Fibroblast of mammary gland (primary cell): ENCODE measurements around the gene INPP4B.
A peak's percentile ranks its signal among the peaks of the same experiment; 100 is the strongest.

Source experiments
- DNase-seq: peaks from one replicate; pipeline ENCODE4 v3.0.0-alpha.2; 2010; ENCODE audit warnings: low read depth
- H3K4me3 ChIP-seq: 2 replicates; pipeline ENCODE4 v1.5.1; 2011; ENCODE audit warnings: low read depth, mild to moderate bottlenecking, low read length, moderate library complexity; ENCODE audit not compliant: control insufficient read depth
- TF ChIP-seq, protein P1 (sequence below): conservative IDR thresholded peaks from 2 replicates; pipeline ENCODE4 v1.5.1; 2011; ENCODE audit warnings: low read depth, low read length, inconsistent platforms; ENCODE audit not compliant: control insufficient read depth, insufficient read depth

The INPP4B gene

DNA sequence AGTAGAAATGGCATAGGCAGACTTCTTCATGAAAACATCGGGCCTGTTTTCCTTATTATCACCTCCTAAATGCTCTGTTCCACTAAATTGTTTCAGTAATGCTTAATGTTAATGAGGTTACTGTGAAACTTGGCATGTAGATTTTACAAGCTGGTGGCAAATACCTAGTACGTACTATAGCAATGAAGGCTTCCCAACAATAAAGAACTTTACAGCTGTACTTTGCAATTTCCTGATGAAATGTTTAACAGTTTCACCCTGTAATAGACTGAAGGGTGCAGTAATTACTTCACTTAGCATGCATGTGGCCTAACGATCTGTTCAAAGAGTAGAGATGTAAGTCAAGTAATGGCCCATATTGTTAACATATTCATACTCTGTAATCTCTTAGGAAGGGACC, 685.0 kb downstream of the INPP4B start:
- no peak overlapping the region for H3K4me3 ChIP-seq
- TF ChIP-seq, protein P1, sequence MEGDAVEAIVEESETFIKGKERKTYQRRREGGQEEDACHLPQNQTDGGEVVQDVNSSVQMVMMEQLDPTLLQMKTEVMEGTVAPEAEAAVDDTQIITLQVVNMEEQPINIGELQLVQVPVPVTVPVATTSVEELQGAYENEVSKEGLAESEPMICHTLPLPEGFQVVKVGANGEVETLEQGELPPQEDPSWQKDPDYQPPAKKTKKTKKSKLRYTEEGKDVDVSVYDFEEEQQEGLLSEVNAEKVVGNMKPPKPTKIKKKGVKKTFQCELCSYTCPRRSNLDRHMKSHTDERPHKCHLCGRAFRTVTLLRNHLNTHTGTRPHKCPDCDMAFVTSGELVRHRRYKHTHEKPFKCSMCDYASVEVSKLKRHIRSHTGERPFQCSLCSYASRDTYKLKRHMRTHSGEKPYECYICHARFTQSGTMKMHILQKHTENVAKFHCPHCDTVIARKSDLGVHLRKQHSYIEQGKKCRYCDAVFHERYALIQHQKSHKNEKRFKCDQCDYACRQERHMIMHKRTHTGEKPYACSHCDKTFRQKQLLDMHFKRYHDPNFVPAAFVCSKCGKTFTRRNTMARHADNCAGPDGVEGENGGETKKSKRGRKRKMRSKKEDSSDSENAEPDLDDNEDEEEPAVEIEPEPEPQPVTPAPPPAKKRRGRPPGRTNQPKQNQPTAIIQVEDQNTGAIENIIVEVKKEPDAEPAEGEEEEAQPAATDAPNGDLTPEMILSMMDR, result no peak
- DNase-seq, result no peak

DNA sequence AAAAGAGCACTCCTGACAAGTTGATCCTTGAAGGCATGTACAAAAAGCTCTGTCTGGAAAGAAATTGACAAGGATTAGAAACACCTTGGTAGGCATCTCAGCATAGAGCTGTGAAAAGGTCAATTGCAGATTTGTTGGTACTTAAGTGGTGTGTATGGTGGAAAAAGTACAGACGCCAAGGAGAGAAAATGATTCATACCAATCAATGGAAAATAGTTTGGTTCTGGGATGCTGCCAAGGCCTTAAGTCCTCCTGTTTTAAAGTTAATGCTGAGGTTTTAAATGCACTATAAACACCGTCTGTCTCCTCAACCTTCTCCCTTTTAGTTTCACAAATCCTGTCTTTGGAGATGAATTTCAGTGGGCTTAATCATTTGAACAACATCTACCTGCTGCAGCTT, 685.6 kb downstream of the INPP4B start:
- H3K4me3 ChIP-seq, result no peak overlapping the region
- TF ChIP-seq, protein P1, result no peak
- peak; percentile 15 for DNase-seq

DNA sequence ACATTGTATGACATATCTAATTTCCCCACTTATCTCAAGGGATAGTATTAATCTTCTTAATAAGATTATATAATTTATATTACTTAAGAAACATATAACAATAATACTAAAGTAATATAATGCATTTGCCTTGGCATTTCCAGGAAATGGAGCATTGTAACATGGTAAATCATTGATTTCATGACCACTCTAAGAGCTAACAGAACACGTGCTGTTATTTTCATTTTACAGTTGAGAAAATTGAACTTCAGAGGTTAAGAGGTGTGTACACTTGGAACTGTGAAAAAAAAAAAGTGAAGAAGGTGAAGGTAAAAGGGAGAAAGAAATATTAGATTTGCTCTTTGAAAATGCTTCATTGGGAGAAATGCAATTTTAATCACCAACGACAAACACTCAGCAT, 687.1 kb downstream of the INPP4B start:
- H3K4me3 ChIP-seq, result no peak overlapping the region
- TF ChIP-seq, protein P1, result no peak
- no peak for DNase-seq

DNA sequence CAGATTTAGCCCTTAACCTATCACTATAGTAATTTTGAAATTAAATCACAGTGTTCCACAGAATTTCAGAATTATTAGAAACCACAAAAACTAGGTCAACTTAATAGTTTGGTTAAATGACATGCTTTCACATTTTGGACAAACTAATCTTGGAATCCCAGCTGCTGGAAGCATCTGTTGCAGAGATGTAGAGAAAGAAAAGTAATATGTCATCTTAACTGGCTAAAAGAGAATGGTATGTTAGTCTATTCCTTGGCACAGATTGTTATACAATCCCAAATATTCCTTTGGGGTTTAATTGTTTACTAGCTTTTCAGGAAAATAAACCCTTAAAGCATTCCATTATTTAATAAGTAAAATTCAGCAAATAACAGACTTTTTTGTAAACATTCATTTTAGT, 689.8 kb downstream of the INPP4B start:
- no peak for DNase-seq
- TF ChIP-seq, protein P1, result no peak
- no peak overlapping the region for H3K4me3 ChIP-seq

DNA sequence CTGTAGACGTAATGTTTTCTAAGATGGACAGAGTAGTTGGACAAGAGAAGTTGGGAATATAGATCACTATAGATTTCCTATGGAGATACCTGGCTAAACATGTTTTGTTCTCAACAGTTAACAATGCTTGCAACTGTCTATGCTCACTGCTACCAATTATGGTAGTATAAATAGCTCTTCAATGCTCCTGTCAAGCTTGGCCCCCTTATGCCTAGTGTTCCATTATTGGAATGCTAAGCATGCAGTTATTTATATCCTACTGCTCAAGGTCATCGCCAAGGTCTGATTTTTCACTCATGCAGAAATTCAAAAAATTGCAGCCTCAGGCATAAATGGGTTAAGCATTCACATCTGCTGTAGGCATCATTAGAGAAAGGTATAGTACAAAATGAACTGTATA, 690.8 kb downstream of the INPP4B start:
- no peak overlapping the region for H3K4me3 ChIP-seq
- no peak for DNase-seq
- TF ChIP-seq, protein P1, result no peak

DNA sequence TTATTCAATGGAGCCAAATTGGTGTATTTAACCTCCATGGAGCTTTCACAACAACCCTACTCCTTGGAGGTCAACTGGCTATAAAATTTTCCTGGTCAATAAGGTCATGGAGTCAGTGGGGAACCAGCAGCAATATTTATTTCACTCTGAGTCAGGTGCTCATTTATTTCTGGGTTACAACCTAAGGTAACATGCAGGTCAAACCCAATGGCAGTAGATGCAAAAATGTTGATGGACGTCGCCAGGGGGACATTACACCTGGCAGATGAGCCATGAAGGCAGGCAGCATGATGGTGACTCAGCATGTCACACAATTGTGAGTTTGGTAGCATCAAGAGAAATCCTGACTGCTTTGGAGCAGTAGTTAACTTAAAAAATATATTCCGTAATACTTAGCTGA, 695.6 kb downstream of the INPP4B start:
- no peak for DNase-seq
- no peak overlapping the region for H3K4me3 ChIP-seq
- TF ChIP-seq, protein P1, result no peak

DNA sequence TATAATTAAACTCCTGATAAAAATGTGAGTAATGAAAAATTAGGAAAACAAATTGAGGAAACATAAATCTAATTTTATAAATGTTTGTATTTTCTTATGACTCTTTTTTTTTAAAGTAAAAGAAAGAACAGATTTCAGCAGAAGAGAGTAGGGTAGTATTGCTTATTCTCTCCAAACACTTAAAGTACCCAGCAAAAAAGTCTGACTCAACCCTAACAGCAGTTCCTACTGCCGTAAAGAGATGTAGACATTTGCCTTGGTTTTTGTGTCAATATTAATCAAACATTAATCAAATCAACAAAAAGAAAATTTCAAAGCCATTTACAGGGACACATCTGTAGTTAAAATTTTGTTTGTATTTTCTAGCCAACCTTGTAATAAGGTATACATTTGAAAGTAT, 701.3 kb downstream of the INPP4B start:
- TF ChIP-seq, protein P1, result no peak
- no peak overlapping the region for H3K4me3 ChIP-seq
- no peak for DNase-seq
